Gastroesophageal sphincter (tissue), 4 donors: ENCODE measurements around the gene TNFSF15. TPM values are rescaled to one million over a fixed set of nuclear protein-coding genes. Genes with fewer than 3 reads are reported as not detected.

Experiments used
- ATAC-seq: fragments of 150-250 bp; one replicate; pipeline ENCODE4 v1.9.1; 2016; ENCODE audit warnings: mild to moderate bottlenecking, moderate library complexity
- H3K27ac ChIP-seq, 4 donors: fragments of 200-600 bp; sonication (generic) in 3 of 4; 1 replicate in 3 of 4; 2 replicates in 1 of 4; pipeline ENCODE4 v1.5.1; 2016 to 2019
- H3K27me3 ChIP-seq: fragments of 200-600 bp; sonication (generic); one replicate; pipeline ENCODE4 v1.5.1; 2019
- H3K36me3 ChIP-seq, 2 donors: fragments of 200-600 bp; sonication (generic); one replicate each; pipeline ENCODE4 v1.5.1; 2019; ENCODE audit warnings: control low read depth in 1 of 2
- H3K4me1 ChIP-seq, 3 donors: fragments of 200-600 bp; sonication (generic); 1 replicate in 2 of 3; 2 replicates in 1 of 3; pipeline ENCODE4 v1.5.1; 2016 to 2019; ENCODE audit warnings: control low read depth in 2 of 3
- H3K4me3 ChIP-seq, 2 donors: fragments of 200-600 bp; sonication (generic); one replicate each; pipeline ENCODE4 v1.5.1; 2019; ENCODE audit warnings: mild to moderate bottlenecking in 1 of 2, moderate library complexity in 1 of 2
- H3K9me3 ChIP-seq, 3 donors: fragments of 200-600 bp; sonication (generic); one replicate each; pipeline ENCODE4 v1.5.1; 2017 to 2019; ENCODE audit warnings: control low read depth in 2 of 3
- EP300 ChIP-seq: sonication (generic); formaldehyde crosslinking; IDR thresholded peaks from one replicate; pipeline ENCODE4 v1.6.1; 2017; ENCODE audit warnings: antibody characterized with exemption, mild to moderate bottlenecking
- POLR2A ChIP-seq, 2 donors: fragments of 450-650 bp; IDR thresholded peaks; one replicate each; pipeline ENCODE4 v1.6.1; 2017; ENCODE audit warnings: antibody characterized with exemption in 2 of 2, mild to moderate bottlenecking in 2 of 2, moderate library complexity in 1 of 2
- POLR2AphosphoS5 ChIP-seq: sonication (generic); formaldehyde crosslinking; IDR thresholded peaks from one replicate; pipeline ENCODE4 v1.6.1; 2017; ENCODE audit warnings: antibody characterized with exemption
- WGBS, 2 donors: methylation state at CpG; one replicate each; pipeline ENCODE4 v1.1.5; 2018; ENCODE audit warnings: low coverage in 1 of 2; 5-methylcytosine and 5-hydroxymethylcytosine counted together
- total RNA-seq, 4 donors: library from RNA; depleted of rRNA; stranded (reverse); fragments of >200 nt; gene quantifications; one replicate each; pipeline ENCODE4 v1.1.0, GENCODE V29; 2016
- TF ChIP-seq, protein P1 (sequence below), 4 experiments: fragments of 200-600 bp in 2 of 4; fragments of 450-650 bp in 2 of 4; sonication (generic) in 1 of 4; IDR thresholded peaks; one replicate each; pipeline ENCODE4 v1.5.1; 2017 to 2019; ENCODE audit warnings: antibody characterized with exemption in 4 of 4, mild to moderate bottlenecking in 2 of 4, moderate library complexity in 2 of 4

Gene TNFSF15
- total RNA-seq, 4 donors from 2014 or later = 0.13 to 0.27 (median 0.19) TPM

DNA sequence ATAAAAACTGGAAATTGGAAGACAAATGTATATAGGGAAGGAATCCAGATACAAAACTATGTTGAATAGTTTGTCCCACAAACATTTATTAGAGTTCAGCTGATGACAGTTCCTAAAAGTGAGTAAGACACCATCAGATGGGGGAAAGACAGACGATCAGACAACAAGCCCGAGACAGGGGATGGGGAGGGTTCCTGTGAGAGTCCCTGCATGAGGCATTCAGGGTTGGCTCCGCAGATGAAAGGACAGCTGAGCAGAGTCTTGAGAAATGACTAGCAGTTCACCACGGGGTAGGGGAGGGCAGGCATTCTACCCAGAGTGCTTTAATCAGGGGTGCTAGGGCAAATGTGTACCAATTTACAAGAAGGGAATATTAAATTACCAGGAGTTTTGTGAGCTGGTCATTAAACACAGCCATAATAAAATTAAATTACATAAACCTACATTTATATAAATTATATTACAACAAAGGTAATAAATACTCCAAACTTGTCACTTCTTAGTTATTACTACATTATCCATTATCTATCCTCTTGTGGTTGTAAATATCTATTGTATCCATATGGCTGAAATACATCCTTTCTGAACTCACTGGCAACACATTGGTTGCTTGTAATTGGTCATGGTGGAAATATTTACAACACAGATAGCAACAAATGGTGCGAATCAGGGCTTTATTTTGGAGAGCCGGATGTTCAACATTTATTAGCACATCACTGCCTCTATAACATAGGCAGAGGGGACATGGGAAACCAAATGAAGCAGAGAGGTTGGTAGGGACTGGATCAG is 27.8 kb downstream of the TNFSF15 start:
- Histone ChIP-seq H3K9me3 (no peaks in the 10 kb centered on the region), H3K27ac (no peak overlapping the region), H3K4me3 (no peak overlapping the region), H3K27me3 (peaks cover 7% of the 10 kb centered on the region), H3K4me1 (no peaks in the 10 kb centered on the region), H3K36me3 (no peaks in the 10 kb centered on the region)
- TF ChIP-seq, protein P1, sequence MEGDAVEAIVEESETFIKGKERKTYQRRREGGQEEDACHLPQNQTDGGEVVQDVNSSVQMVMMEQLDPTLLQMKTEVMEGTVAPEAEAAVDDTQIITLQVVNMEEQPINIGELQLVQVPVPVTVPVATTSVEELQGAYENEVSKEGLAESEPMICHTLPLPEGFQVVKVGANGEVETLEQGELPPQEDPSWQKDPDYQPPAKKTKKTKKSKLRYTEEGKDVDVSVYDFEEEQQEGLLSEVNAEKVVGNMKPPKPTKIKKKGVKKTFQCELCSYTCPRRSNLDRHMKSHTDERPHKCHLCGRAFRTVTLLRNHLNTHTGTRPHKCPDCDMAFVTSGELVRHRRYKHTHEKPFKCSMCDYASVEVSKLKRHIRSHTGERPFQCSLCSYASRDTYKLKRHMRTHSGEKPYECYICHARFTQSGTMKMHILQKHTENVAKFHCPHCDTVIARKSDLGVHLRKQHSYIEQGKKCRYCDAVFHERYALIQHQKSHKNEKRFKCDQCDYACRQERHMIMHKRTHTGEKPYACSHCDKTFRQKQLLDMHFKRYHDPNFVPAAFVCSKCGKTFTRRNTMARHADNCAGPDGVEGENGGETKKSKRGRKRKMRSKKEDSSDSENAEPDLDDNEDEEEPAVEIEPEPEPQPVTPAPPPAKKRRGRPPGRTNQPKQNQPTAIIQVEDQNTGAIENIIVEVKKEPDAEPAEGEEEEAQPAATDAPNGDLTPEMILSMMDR (IDR thresholded peaks at IDR 0.05) = no peak
- TF ChIP-seq POLR2A (IDR thresholded peaks at IDR 0.05) (no peak), POLR2AphosphoS5 (no peak), EP300 (no peak)
- no peak for ATAC-seq
- WGBS, 2 donors = 53 to 55% methylated on average over 6 of the region's 6 CpGs

DNA sequence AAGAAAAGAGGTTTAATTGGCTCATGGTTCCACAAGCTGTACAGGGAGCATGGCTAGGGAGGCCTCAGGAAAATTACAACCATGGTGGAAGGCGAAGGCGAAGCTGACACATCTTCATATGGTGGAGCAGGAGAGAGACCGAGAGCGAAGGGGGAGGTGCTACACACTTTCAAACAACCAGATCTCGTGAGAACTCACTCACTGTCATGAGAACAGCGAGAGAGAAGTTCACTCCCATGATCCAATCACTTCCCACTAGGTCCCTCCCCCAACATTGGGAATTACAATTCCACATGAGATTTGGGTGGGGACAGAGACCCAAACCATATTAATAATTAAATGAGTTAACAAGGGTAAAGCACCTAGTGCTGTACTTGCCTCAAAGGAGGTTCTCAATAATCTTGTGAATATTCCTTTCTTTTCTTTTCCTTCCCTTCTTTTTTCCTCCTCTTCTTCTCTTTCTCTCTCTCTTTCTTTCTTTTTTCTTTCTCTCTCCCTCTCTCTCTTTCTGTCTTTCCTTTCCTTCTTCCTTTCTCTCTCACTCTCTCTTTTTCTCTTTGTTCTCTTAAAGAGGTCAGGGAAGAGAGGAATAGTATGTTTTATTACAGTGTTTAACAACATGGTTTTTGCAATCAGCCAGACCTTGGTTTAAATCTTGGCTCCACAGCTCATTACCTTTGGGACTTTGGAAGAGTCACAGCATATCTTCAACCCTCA is 29.0 kb downstream of the TNFSF15 start:
- Histone ChIP-seq H3K36me3 (no peaks in the 10 kb centered on the region), H3K27me3 (peaks cover 7% of the 10 kb centered on the region), H3K27ac (no peak overlapping the region), H3K4me1 (no peaks in the 10 kb centered on the region), H3K9me3 (no peaks in the 10 kb centered on the region), H3K4me3 (no peak overlapping the region)
- WGBS, 2 donors = 96 to 98% methylated on average over 6 of the region's 6 CpGs
- no peak for ATAC-seq
- TF ChIP-seq EP300 (no peak), POLR2A (IDR thresholded peaks at IDR 0.05) (no peak), POLR2AphosphoS5 (no peak)
- TF ChIP-seq, protein P1 (IDR thresholded peaks at IDR 0.05) = no peak

DNA sequence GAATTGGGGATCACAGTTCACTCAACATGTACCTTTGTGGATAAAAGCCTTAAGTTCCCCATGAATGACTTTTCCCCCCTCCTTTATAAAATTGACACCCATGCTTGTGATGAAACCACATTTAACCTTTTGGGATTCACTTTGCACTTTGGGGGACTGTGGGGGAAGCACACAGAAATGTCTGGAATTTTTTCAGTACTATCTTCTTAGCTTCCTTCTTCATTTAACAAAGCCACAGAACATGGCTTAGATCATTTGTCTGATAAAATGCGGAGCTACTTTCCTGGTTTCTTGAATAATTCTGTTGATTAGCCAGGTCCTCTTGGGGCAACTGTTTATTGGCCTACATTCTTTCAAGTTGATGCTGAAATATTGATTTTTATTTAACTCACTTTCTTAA is 29.9 kb downstream of the TNFSF15 start:
- WGBS, 2 donors = 71 to 80% methylated on average over 1 of the region's 1 CpG
- no peak overlapping the region for H3K27ac ChIP-seq
- H3K36me3 ChIP-seq = no peaks in the 10 kb centered on the region
- ATAC-seq = no peak
- H3K4me1 ChIP-seq = no peaks in the 10 kb centered on the region
- TF ChIP-seq POLR2AphosphoS5 (no peak), EP300 (no peak), POLR2A (IDR thresholded peaks at IDR 0.05) (no peak)
- TF ChIP-seq, protein P1 (IDR thresholded peaks at IDR 0.05) = no peak
- no peaks in the 10 kb centered on the region for H3K9me3 ChIP-seq
- H3K27me3 ChIP-seq = peaks cover 4% of the 10 kb centered on the region
- no peak overlapping the region for H3K4me3 ChIP-seq

DNA sequence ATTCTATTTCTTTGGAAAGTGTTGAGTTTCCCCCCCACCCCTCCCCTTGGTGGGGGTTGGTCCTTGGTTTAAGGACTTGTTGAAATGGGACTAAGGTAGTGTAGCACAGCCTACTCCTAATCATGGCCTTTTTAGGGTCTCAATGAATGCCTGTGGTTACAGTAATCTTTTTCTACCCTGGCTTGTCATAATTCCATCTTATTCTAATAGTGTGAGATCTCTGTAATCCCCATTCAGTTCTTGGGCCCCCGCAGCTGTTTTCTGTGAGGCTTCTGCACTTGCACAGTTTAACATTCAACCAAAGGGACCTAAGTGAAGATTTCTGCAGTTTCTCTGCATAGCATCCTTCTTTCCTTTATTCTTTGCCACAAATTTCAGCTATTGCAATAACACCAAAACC is 30.7 kb downstream of the TNFSF15 start:
- 93 to 100% methylated on average over 1 of the region's 1 CpG for WGBS, 2 donors
- H3K27me3 ChIP-seq = no peaks in the 10 kb centered on the region
- no peak for ATAC-seq
- no peak overlapping the region for H3K27ac ChIP-seq
- TF ChIP-seq POLR2AphosphoS5 (no peak), POLR2A (IDR thresholded peaks at IDR 0.05) (no peak), EP300 (no peak)
- TF ChIP-seq, protein P1 (IDR thresholded peaks at IDR 0.05) = no peak
- no peaks in the 10 kb centered on the region for H3K4me1 ChIP-seq
- H3K9me3 ChIP-seq = no peaks in the 10 kb centered on the region
- no peaks in the 10 kb centered on the region for H3K36me3 ChIP-seq
- no peak overlapping the region for H3K4me3 ChIP-seq
